ENCODE data around the gene CDH26.

Gene CDH26

DNA sequence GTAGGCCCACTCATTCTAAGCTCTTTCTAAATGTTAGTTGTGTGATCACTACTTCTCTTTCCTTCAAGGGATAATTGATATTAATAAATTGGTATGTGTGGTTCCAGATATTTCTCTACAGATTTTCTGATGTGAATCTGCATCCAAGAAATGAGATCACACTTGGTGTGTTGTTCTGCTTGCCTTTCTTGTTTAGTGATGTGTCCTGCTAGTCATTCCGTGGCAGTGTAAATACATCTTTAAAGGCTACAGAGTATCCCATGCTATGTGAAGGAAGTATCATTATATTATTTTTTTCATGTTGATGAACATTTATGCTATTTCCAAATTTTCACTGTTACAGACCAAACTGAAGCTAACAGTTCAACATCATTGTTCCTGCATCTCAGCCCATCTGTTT, 13.2 kb downstream of the CDH26 start:
- ChIA-PET POLR2A (no interaction called here), CTCF (interaction anchor here (1.2 to 2.0 kb wide), 2 partner anchors 11 to 17 kb away, joined by 3 to 6 read pairs; no protein-coding TSS in a partner anchor)
- DNase-seq (ENCODE audit: extremely low spot score) = no peak
- TF ChIP-seq, protein P1, sequence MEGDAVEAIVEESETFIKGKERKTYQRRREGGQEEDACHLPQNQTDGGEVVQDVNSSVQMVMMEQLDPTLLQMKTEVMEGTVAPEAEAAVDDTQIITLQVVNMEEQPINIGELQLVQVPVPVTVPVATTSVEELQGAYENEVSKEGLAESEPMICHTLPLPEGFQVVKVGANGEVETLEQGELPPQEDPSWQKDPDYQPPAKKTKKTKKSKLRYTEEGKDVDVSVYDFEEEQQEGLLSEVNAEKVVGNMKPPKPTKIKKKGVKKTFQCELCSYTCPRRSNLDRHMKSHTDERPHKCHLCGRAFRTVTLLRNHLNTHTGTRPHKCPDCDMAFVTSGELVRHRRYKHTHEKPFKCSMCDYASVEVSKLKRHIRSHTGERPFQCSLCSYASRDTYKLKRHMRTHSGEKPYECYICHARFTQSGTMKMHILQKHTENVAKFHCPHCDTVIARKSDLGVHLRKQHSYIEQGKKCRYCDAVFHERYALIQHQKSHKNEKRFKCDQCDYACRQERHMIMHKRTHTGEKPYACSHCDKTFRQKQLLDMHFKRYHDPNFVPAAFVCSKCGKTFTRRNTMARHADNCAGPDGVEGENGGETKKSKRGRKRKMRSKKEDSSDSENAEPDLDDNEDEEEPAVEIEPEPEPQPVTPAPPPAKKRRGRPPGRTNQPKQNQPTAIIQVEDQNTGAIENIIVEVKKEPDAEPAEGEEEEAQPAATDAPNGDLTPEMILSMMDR (IDR thresholded peaks at IDR 0.05; ENCODE audit: control extremely low read depth, extremely low read depth, low read depth, missing control alignments) = no peak

DNA sequence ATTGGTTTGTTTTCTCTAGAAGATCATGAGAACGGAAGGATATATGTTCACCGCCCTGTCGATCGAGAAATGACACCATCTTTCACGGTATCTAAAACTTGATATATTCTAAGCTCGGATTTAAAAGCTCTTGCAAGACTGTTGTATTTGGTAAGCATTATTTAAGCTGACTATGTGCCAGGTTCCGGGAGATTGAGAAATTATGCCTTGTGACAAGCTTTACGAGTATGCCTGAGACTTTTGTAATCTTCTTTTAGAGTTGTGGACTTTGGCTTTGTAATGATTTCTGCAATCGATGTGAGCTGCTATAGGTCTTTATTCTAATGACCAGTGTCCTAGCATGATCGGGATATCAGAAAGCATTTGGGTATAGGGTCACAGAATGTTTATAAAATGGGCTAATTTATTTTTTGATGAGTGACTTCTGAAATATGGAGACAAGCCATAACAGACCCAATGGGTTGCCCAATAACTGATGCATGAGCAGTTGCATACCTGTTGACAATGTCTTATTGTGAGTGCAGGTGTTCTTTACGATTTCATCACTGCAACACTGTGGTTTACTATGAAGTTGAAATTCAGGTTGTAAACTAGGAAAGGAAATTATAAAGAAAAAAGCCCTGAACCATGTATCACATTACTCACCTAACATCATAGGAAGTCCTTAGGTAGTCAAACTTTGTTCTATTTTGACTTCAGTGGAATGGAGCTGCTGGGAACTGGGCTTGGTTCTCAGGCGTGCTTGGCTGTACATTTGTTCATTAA, 14.0 kb downstream of the CDH26 start:
- POLR2A ChIA-PET = no interaction called here
- DNase-seq (ENCODE audit: extremely low spot score) = no peak
- TF ChIP-seq, protein P1 (IDR thresholded peaks at IDR 0.05; ENCODE audit: control extremely low read depth, extremely low read depth, low read depth, missing control alignments) = no peak
- CTCF ChIA-PET = interaction anchor here (1.2 to 2.0 kb wide), 3 partner anchors 11 to 16 kb away, joined by 3 to 6 read pairs (median 3); no protein-coding TSS in a partner anchor

DNA sequence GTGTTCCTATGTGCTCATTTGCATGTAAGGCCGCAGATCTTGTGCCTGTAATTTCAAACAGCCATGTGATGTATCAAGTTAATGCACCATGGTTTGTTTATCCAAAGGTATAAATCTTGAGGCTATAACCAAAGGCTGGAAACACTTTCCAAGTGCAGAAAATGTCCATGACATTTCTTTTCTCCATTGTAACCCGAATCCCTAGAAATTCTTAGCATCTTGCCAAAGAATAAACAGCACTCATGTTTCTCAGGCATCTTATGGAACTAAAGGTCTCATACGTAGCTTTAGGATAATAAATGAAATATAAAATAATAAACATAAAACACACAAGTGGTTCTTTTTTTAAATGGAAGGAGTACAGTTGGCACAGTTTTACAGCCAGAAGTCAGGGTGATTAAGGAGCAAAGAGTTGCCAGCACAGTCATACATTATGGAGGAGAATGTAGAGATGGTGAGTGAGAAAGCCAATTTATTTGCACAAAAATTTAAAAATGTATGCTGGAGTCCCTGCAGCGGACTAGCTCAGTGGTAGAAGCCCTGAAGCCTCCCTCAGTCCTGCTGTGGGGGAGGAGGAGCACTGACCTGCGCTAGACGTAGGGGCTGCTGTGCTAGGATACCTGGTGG, 18.0 kb downstream of the CDH26 start:
- ChIA-PET CTCF (no interaction called here), POLR2A (no interaction called here)
- no peak for DNase-seq (ENCODE audit: extremely low spot score)
- TF ChIP-seq, protein P1 (IDR thresholded peaks at IDR 0.05; ENCODE audit: control extremely low read depth, extremely low read depth, low read depth, missing control alignments) = no peak

DNA sequence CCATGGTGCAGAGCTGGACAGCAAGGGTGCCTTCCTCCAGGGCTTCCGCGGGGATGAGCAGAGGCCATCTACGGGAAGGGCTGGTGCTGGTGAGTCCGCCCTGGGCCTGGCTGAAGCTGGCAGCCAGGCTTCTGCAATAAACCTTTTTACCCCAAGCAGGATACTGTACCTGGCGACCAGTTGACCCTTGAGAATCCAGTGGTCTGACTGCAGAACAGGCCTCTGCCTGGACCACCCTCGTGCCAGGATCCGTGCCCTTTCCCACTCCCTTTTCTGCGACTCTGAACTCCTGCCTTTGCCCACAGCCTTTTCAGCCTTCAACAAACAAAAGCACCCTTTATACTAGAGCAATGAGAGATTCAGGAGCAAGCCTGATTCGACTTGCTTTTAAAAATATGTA, 18.9 kb downstream of the CDH26 start:
- TF ChIP-seq, protein P1 (IDR thresholded peaks at IDR 0.05; ENCODE audit: control extremely low read depth, extremely low read depth, low read depth, missing control alignments) = no peak
- CTCF ChIA-PET = no interaction called here

DNA sequence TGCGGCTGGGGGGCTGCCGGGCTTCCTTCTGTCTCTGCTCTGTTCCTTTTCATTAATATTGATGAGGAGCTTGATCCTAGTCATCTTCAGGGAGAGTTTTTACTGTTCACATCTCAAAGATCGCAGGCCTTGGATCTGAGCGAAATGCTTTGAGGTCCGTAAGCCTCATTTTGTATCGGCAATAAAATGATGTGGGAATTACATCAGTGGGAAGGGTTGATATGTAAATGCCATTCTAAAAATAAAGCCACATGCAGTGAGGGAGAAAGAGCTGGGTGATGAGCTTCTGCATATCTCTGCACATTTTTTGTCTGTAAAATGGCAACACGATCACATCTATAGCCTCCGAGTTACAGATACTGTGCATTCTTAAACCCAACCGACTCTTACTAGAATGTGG, 24.9 kb downstream of the CDH26 start:
- CTCF ChIA-PET = interaction anchor here (1.2 kb wide), 1 partner anchor 10 kb away, joined by 3 read pairs; no protein-coding TSS in a partner anchor
- TF ChIP-seq, protein P1 (IDR thresholded peaks at IDR 0.05; ENCODE audit: control extremely low read depth, extremely low read depth, low read depth, missing control alignments) = no peak
- POLR2A ChIA-PET = no interaction called here

More for the DNA sequence above, 18.9 kb downstream of the CDH26 start:
- DNase-seq (ENCODE audit: extremely low spot score) = no peak
- POLR2A ChIA-PET = no interaction called here

DNA sequence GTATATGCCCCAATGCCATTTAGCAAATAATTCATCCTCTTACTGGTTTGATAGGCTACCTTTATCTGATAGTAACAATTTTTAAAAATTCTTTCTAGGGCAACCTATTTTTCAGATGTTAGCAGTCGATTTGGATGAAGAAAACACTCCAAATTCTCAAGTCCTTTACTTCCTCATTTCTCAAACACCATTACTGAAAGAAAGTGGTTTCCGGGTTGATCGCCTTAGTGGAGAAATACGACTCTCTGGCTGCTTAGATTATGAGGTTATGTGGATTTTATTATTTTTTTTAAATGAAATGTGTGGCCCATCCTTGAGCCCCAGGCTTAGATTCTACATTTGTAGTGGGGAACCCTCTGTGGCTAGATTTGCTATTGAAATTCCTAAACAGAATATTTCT, 26.3 kb downstream of the CDH26 start:
- POLR2A ChIA-PET = no interaction called here
- CTCF ChIA-PET = no interaction called here
- no peak for DNase-seq (ENCODE audit: extremely low spot score)
- TF ChIP-seq, protein P1 (IDR thresholded peaks at IDR 0.05; ENCODE audit: control extremely low read depth, extremely low read depth, low read depth, missing control alignments) = no peak

More for the DNA sequence above, 24.9 kb downstream of the CDH26 start:
- DNase-seq (ENCODE audit: extremely low spot score) = no peak
